Stimulated activated CD4-positive, alpha-beta T cell treated with anti-CD3 and anti-CD28 coated beads, Interleukin-15, amount 100 ng/mL, for 1 hour (primary cell): ENCODE data around the gene WAPL.
A peak's percentile ranks its signal among the peaks of the same experiment; 100 is the strongest.
"Not testable (repeated sequence)": the region's sequence is repeated elsewhere in the genome, so short reads cannot be mapped to it uniquely, and the experiment has no call there.

Experiments used
- DNase-seq, 2 donors: peaks; one replicate each; pipeline ENCODE4 v3.0.0-alpha.2; 2020; ENCODE audit warnings: low read depth in 1 of 2, low spot score in 1 of 2

Gene WAPL

DNA sequence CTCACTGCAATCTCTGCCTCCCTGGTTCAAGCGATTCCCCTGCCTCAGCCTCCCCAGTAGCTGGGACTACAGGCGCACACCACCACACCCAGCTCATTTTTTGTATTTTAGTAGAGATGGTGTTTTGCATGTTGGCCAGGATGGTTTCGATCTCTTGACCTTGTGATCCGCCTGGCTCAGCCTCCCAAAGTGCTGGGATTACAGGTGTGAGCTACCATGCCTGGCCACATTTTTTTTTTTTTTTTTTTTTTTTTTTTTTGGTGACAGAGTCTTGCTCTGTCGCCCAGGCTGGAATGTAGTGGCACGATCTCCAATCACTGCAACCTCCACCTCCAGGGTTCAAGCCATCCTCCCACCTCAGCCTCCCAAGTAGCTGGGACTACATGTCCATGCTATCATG is 4.1 kb upstream of the WAPL start:
- DNase-seq = not testable (repeated sequence)

DNA sequence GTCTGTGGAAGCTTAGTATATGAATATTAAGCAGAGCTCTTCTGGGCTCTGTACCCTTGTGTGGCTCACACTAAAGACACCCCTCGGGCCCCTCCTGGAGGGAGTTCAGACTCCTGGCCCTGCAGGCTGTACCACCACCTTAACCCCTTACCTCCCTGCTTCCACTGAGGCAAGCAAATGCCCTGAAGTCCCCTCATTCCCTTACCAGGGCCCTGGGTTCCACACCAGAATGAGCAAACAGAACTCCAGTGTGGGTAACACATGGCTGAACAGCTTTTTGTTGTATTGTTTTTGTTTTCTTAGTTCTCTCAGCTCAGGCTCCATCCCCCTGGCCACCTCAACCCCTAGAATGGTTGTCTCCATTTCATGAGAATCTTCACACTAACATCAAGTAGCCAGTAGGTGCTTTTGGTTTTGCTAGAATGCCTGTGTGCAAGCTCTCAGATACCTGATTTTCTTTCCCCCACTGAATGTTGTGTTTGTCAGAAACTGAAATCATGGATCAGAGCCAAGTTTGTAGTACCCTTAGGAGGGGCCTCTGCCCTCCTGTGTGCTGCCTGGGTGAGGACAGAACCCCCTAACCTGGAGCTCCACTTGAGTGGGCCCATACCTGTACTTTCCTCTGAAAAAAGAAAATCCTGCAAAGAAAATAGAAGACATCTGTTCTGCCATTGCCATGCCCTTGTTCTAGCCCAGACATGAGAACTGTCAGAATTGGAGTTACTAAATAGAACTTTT is 2.8 kb upstream of the WAPL start:
- DNase-seq = no peak

DNA sequence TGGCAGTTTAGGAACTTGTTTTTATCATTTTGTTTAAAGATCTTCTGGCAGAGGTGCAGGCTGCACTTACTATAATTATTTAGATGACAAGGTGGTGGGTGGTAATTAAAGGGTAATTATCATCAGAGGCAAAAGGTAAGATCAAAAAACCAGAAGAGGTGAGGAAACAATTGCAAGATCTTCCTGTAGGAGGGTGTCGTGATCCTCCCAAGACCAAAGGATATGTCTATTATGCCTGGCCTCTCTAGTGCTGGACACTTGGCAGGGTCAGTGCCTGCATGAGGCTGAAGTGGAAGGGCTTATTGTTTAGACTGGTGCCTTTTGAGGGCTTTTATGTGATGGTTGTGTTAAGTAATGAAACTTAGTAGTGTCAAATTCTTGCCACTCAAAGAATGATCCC is 1.8 kb upstream of the WAPL start:
- no peak for DNase-seq

DNA sequence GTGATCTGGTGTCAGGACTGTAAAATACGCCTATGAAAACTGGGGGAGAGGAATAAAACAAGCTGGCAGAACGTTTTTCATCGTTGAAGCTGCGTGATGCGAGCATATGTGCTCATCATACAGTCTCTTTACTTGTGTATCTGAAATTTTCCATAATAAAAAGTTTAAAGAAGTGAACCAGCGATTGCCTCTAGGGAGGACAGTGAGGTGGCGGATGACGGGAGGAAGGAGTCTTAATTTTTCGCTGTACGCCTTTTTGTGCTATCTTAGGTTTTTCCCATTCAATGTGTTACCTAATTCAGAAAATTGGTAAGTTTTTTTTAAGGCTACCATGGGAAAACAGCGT is 891 bp upstream of the WAPL start:
- no peak for DNase-seq

DNA sequence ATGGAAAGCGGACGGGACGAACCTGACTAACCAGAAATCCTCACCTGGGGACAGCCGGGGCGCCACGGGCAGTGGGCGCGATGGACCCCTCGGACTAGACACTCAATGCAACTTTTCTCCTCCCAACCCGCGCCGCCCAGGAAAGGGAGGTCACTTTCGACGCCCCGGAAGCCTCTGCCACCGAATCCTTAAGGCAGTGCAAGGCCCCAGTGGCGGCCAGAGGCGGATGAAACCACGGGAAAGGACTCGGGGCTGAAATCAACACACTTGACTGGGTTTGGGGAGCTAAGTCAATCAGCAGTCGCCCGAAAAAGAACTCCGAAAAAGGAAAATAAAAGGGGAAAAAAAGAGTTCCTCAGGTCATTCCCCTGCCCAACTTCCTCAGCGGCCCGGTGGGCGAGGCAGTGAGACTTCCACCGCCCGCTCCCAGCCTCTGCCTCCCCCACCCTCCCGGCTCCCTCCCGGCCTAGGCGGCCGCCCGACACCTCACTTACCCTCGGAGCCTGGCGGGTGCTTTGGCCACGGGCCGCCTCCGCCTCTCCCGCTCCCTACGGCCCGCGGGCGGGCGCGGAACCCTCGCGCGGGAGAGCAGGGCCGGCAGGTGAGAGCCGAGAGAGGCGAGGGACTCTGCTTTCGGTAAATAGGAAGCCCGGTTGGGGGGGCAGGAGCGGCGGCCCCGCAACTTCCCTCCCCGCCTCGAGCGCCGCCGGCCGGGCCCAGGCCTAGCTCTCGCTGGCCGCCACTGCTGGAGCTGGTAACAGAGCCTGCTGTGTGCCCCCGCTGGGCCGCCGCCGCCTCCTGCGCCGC is 518 bp downstream of the WAPL start:
- DNase-seq = peak; percentile 7 to 19

DNA sequence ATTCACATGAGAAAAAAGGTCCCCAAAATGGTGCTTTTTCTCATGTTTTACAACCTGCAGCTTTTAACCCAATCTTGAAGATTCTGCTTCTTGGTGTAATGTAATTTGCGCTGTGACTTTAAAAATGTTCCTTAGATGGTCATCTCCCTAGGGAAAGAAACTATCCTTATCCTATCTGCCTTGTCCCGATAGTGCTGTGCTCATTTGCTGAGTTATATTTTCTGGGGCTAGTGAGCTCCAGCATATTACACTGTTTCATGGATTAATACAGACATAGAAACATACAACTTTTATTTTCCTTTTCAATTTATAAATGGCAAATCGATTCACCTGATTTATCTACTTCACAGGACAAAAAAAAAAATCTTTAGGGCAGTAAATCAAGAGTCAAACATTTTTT is 2.8 kb downstream of the WAPL start:
- DNase-seq = no peak

DNA sequence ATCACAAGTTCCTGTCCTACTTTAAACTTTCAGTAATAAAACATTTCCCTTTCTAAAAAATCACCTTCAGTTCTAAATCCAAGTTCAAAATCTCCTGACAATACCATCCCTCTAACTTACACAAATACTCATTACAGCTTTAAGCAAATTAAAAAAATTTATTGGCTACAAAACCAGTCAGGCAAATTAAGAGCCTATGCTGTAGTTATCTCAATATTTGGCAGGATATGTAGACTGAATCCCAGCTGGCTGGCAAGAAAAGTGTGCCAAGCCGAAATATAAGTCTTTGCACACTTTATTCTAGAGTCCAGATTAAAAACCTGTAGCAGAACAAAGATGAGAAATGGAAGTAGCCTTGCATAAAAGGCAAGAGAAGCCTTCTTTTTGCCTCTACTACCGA is 9.5 kb downstream of the WAPL start:
- DNase-seq = no peak

DNA sequence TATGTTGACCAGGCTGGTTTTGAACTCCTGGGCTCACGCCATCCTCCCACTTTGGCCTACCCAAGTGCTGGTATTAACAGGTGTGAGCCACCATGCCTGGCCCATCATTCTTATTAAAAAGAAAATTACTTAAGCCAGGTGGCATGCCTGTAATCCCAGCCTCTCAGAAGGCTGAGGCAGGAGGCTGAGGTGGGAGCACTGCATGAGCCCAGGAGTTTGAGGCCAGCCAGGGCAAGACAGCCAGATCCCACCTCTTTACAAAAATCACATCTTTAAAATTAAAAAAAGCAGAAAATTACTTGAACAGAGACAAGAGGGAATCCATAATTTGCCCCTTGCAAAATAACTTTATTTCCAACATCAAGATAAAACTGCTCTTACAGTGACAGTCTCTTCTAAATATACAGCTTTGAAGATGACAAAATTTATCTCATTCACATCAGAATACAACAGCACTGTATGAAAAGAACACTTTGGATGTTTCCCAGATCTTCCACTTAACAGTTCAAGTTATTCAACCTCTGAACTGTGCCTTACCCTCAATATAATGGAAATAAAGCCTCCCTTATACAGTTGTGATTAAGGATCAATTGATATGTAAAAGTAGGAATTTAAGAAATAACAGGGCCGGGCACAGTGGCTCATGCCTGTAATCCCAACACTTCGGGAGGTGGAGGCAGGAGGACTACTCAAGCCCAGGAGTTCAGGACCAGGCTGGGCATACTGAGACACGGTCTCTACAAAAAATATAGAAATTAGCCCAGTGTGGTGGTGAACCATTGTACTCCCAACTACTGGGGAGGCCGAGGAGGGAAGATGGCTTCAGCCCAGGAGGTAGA is 10.3 kb downstream of the WAPL start:
- no peak for DNase-seq

DNA sequence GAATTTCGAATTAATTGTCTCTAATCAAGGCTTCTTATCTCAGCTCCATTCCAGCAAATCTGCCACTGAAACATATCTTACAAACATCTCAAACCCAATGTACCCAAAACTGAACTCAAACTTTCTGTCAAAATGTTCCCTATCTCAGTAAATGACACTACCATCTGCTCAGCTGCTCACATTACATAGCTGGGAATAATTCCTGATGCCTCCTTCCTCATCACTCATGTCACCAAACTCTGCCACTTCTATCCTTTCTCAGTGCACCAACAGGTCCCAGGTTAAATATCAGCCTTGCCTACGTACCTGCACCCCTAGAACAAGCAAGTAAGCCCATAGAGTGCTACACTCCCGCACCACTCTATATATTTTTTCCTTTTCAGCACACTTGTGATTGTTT is 12.4 kb downstream of the WAPL start:
- no peak for DNase-seq

DNA sequence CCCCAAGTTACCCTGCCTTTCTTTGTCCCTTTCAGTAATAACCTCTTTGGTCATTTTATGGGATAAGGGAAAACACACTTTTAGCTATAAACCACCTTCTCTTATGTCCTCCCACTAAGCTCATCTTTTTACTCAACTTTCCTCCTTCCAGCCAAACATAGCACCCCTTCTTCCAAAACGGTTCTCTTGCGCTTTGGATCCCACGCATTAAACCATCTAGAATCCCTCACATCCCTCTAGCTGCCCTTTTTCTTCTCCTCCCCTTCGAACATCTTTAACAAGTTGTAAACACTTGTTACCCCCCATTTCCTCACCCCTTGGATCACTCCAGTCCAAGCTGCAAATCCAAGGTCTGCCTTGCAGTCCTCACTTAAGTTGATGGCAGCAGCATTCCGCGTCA is 13.4 kb downstream of the WAPL start:
- no peak for DNase-seq

DNA sequence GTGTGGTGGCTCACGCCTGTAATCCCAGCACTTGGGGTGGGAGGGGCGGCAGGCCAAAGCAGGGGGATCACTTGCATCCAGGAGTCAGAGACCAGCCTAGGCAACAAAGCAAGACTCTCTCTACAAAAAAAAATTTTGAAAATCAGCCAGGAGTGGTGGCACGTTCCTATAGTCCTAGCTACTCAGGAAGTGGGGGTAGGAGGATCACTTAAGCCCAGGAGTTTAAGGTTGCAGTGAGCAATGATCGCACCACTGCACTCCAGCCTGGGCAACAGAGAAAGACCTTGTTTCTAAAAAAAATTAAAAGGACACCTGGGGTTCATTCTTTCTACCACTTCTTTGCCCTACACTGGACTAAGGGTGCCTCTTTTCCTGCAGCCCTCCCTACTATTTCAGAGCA is 15.1 kb downstream of the WAPL start:
- no peak for DNase-seq

DNA sequence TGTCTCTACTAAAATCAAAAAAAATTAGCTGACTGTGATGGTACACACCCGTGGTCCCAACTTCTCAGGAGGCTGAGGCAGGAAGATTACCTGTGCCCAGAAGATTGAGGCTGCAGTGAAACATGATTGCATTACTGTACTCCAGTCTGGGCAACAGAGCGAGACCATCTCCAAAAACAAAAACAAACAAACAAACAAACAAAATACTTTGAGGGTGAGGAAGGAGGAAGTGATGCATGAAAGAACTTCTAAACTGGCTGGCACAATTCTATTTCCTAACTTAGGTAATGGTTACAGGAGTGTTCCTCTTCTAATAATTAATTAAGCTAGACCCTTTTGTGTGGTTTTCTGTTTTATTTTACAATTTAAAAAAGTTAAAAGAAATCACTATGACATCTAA is 15.5 kb downstream of the WAPL start:
- DNase-seq = no peak

DNA sequence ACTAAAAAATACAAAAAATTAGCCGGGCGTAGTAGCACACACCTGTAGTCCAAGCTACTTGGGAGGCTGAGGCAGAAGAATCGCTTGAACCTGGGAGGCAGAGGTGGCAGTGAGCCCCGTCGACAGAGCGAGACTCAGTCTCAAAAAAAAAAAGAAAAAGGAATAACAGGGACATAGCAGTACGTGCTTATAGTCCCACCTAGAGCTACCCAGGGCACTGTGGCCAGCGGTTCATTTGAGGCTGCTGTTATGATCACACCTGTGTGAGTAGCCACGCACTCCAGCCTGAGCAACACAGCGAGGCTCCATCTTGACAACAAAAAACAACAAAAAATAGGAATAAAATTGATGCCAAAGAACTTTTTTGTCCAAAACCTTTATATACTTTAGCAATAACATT is 17.1 kb downstream of the WAPL start:
- DNase-seq = no peak

DNA sequence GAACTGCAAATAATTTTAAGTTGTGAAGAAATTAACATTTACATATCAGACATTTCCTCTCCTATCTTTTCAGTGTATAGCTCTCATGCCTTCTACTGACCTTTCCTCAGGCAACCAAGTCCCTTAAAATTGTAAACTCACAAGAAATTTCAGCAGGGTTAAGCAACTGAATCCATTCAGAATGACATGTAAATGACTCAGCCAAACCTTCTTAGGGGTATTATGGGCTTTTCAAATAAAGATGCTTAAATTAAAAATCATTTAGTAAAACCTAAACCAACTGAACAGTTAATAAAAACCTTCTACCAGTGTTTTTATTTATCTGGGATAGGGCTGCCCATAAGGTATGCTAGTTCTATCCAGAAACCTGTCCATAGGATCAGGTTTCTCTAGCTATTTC is 20.7 kb downstream of the WAPL start:
- no peak for DNase-seq

DNA sequence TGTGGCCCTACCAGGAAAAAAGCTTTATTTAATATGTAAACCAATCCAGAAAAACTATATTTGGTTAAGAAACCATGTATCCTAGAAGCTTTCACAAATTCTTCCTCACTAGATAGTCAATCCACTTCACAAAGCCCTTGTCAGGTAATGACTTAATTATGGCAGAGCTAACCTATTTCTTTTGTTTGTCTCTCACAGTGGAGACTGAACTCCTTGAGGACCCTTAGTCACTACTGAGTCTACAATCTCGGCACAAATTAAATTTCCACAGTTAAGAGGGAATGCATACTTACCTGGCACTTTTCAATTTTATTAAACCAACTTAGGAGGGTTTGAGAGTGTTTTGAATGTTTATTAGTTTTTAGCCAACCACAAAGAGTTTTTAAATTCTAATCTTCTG is 23.0 kb downstream of the WAPL start:
- DNase-seq = no peak

DNA sequence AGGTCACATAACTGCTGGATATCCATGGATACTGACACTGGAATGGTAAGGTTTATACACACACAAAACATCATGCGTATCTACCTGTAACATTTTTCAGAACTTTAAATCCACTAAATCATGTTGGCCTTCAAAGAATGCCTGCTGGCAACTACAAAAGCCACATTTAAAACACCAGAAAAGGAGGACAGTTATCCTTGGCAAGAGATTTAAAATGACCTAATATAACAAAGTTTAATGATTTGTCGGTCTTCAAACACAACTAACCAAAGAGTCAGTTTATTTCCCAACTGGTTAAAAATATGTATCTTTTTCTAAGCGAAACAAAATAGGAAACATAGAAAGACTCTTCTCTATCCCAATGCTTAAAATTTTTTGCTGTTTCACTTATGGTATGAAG is 24.0 kb downstream of the WAPL start:
- no peak for DNase-seq

DNA sequence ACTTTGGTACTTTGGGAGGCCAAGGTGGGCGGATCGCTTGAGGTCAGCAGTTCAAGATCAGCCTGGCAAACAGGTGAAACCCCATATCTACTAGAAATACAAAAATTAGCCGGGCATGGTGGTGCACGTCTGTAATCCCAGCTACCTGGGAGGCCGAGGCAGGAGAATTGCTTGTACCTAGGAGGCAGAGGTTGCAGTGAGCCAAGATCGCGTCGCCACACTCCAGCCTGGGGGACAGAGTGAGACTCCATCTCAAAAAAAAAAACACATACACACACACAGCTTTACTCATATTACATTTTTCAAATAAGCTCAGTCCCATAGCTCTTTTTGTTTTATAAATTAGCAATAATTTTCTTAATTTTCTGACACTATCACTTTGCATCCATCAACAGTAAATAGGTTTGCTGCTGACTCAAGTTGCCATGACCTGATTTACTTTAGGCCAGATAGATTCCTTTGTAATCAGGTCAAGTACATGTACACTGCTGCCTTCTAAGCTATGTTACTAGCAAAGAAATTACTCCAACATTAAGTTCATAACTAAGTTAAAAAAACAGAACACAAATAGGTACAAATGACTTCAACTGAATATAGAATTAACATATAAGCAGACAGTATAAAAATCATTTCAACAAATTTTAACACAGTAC is 31.5 kb downstream of the WAPL start:
- DNase-seq = no peak

DNA sequence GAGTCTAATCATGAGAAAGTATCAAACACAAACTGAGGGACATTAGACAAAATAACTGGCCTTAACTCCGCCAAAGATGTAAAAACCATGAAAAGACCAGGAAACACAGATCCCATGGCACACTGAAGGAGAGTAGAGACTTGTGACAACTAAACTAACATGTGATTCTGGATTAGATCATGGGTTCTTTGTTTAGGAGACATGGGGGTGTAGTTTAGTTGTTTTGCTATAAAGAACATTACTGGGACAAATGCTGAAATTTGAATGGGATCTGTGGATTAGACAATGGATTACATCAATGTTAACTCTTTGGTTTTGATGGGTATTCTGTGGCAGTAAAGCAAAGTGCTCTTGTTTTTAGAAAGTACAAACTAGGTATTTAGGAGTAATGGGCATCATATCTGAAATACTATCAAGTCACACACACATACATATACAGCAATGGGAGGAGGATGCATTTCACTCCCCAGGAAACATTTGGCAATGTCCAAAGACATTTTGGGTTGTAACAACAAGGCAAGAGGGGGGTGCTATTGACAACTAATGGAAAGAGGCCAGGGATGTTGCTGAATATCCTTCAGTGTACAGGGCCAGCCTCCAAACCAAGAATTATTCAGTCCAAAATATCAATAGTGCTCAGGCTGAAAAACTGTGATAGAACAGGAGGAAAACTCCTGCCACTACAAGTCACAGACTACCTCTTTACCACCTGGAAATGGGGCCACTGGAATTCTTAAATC is 32.4 kb downstream of the WAPL start:
- DNase-seq = no peak

DNA sequence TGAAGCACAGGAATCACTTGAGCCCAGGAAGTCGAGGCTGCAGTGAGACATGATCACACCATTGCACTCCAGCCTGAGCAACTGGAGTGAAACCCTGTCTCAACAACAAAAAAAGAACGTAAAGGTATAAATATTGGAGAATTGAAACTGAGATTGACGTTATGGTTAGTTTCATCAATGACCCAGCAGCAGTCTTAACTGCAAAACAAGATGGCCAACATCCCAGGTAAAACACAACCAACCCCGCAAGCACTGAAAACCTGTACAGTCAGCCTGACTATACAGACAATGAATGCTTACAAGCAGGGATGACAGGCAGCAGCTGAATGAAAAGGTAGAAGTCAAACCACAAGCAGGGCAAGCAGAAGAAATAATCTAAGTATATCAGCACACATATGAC is 34.7 kb downstream of the WAPL start:
- DNase-seq = no peak

DNA sequence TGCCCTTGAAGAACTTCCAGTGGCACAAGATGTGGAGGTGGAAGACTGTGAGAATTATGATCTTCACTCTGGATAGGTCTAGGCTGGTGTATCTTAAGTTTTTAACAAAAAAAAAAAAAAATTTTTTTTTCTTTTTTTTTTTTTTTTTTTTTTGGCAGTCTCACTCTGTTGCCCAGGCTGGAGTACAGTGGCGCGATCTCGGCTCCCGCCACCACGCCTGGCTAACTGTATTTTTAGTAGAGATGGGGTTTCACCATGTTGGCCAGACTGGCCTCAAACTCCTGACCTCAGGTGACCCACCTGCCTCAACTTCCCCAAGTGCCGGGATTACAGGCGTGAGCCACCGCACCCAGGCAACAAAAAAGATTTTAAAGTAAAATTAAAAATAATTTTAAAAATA is 37.9 kb downstream of the WAPL start:
- no peak for DNase-seq

DNA sequence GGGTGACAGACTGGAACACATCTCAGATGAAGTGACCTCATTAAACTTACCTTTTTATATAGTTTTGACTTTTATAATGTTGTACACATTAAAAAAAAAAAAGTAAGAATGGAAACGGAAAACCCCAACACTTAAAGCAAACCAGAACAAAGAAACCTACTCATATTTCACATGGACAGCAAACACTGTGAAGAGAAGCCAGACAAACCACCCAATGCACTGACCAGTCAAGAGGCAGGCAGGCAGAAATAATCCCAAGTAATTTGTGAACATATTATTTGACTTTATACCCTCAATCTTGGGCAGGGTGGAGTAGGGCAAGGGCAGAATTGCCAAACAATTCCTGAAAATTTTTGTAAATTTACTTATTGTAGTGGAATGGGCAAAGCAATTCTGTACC is 39.8 kb downstream of the WAPL start:
- DNase-seq = no peak
